ENCODE measurements around the gene ARHGAP5. TPM values are rescaled to one million over a fixed set of nuclear protein-coding genes. Genes with fewer than 3 reads are reported as not detected.

Gene ARHGAP5
- total and polyA plus RNA-seq, 2 experiments from 2014 or later = 22.1 to 72.6 TPM

DNA sequence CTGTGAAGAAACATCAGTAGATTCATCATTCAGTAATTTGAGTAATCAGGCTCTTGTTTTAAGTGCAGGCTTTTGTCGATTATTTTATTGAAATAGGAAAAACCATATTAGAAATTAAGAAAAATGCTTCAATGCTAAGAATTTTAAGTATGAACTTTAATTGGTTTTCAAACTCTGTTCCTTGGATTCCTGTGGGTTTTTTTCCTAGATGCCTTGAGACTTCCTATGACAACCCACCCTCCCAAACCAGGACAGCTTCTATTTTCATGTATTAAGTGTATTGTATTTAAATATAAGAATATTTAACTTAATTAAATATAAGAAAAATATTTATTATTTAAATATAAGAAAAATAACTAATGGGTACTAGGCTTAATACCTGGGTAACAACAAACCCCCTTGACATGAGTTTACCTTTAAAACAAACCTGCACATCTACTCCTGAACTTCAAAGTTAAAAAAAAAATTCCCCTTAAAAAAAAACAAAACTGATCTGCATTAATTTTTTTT is 3.0 kb downstream of the ARHGAP5 start:
- peaks cover 42% of the 10 kb centered on the region for H3K4me1 Mint-ChIP-seq
- Histone ChIP-seq H3K79me2 (replicated peaks; ENCODE audit: insufficient read depth) (peaks cover 74% of the 10 kb centered on the region), H3K4me3 (no peak overlapping the region), H3K4me1 (ENCODE audit: insufficient read depth) (peaks cover 33% of the 10 kb centered on the region), H4K20me1 (replicated peaks; ENCODE audit: insufficient read depth) (peaks cover 25% of the 10 kb centered on the region), H3K36me3 (ENCODE audit: insufficient read depth) (no peaks in the 10 kb centered on the region), H3K27me3 (ENCODE audit: insufficient read depth) (no peaks in the 10 kb centered on the region), H3K4me2 (0 out of 2 replicates have a peak overlapping the region, but pooled peaks have one; percentile 90), H3K27ac (ENCODE audit: low read depth) (no peak overlapping the region), H3K9me2 (ENCODE audit: insufficient read depth) (no peaks in the 10 kb centered on the region), H3F3A (replicated peaks; ENCODE audit: low read depth) (0 out of 2 replicates have a peak, but pooled peaks cover 5% of the 10 kb centered on the region), H2AFZ (no peak overlapping the region)
- TF ChIP-seq EZH2 (IDR thresholded peaks at IDR 0.05; ENCODE audit: low read depth, unreplicated experiment) (no peak), EZH2phosphoT487 (IDR thresholded peaks at IDR 0.05; ENCODE audit: unreplicated experiment) (no peak), JUNB (IDR thresholded peaks at IDR 0.05; ENCODE audit: unreplicated experiment) (no peak), STAT1 (IDR thresholded peaks at IDR 0.05; ENCODE audit: unreplicated experiment) (no peak), ZNF114 (CRISPR knock-in tag; IDR thresholded peaks at IDR 0.05) (no peak), CREB1 (CRISPR knock-in tag; IDR thresholded peaks at IDR 0.05; ENCODE audit: low read depth) (no peak)
- TF ChIP-seq, protein P1, sequence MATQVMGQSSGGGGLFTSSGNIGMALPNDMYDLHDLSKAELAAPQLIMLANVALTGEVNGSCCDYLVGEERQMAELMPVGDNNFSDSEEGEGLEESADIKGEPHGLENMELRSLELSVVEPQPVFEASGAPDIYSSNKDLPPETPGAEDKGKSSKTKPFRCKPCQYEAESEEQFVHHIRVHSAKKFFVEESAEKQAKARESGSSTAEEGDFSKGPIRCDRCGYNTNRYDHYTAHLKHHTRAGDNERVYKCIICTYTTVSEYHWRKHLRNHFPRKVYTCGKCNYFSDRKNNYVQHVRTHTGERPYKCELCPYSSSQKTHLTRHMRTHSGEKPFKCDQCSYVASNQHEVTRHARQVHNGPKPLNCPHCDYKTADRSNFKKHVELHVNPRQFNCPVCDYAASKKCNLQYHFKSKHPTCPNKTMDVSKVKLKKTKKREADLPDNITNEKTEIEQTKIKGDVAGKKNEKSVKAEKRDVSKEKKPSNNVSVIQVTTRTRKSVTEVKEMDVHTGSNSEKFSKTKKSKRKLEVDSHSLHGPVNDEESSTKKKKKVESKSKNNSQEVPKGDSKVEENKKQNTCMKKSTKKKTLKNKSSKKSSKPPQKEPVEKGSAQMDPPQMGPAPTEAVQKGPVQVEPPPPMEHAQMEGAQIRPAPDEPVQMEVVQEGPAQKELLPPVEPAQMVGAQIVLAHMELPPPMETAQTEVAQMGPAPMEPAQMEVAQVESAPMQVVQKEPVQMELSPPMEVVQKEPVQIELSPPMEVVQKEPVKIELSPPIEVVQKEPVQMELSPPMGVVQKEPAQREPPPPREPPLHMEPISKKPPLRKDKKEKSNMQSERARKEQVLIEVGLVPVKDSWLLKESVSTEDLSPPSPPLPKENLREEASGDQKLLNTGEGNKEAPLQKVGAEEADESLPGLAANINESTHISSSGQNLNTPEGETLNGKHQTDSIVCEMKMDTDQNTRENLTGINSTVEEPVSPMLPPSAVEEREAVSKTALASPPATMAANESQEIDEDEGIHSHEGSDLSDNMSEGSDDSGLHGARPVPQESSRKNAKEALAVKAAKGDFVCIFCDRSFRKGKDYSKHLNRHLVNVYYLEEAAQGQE (IDR thresholded peaks at IDR 0.05; ENCODE audit: unreplicated experiment) = no peak
- H3K36me3 Mint-ChIP-seq (ENCODE audit: low read depth) = no peaks in the 10 kb centered on the region
- no peak overlapping the region for H3K27ac Mint-ChIP-seq
- no peak overlapping the region for H3K4me3 Mint-ChIP-seq
- DNase-seq (ENCODE audit: low spot score) = no peak
- no peak for ATAC-seq
- peaks cover 4% of the 10 kb centered on the region for H3K27me3 Mint-ChIP-seq (ENCODE audit: insufficient read depth, low read depth, poor library complexity)
- H3K9me3 Mint-ChIP-seq = no peaks in the 10 kb centered on the region

DNA sequence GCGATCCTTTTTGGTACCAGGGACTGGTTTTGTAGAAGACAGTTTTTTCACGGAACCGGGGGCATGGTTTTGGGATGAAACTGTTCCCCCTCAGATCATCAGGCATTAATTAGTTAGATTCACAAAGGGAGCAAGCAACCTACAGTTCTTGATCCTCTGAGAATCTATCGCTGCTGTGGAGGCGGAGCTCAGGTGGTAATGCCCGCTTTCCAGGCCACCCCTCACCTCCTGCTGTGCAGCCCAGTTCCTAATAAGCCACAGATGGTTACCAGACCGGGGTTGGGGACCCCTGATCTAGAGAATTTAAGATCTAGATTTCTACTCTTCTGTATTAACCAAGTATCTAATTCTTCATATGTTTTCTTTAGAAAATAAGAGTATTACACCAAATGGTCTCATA is 4.8 kb downstream of the ARHGAP5 start:
- no peaks in the 10 kb centered on the region for H3F3A ChIP-seq (replicated peaks; ENCODE audit: low read depth)
- DNase-seq (ENCODE audit: low spot score) = peak; percentile 52
- peaks cover 92% of the 10 kb centered on the region for H3K79me2 ChIP-seq (replicated peaks; ENCODE audit: insufficient read depth)
- no peak overlapping the region for H2AFZ ChIP-seq
- H3K36me3 Mint-ChIP-seq (ENCODE audit: low read depth) = no peaks in the 10 kb centered on the region
- no peak overlapping the region for H3K4me2 ChIP-seq
- H3K4me3 ChIP-seq = no peak overlapping the region
- H3K9me3 Mint-ChIP-seq = no peaks in the 10 kb centered on the region
- H3K4me1 Mint-ChIP-seq = peaks cover 45% of the 10 kb centered on the region
- peaks cover 41% of the 10 kb centered on the region for H3K4me1 ChIP-seq (ENCODE audit: insufficient read depth)
- H3K27ac ChIP-seq (ENCODE audit: low read depth) = no peak overlapping the region
- H4K20me1 ChIP-seq (replicated peaks; ENCODE audit: insufficient read depth) = peaks cover 26% of the 10 kb centered on the region
- no peaks in the 10 kb centered on the region for H3K27me3 ChIP-seq (ENCODE audit: insufficient read depth)
- no peak overlapping the region for H3K4me3 Mint-ChIP-seq
- 0 out of 2 replicates have a peak overlapping the region, but pooled peaks have one; percentile 20 for H3K27ac Mint-ChIP-seq
- no peaks in the 10 kb centered on the region for H3K27me3 Mint-ChIP-seq (ENCODE audit: insufficient read depth, low read depth, poor library complexity)
- no peaks in the 10 kb centered on the region for H3K36me3 ChIP-seq (ENCODE audit: insufficient read depth)
- no peaks in the 10 kb centered on the region for H3K9me2 ChIP-seq (ENCODE audit: insufficient read depth)
- ATAC-seq = peak; percentile 12; the same call in 2 of the 3 replicates
- TF ChIP-seq, protein P2, sequence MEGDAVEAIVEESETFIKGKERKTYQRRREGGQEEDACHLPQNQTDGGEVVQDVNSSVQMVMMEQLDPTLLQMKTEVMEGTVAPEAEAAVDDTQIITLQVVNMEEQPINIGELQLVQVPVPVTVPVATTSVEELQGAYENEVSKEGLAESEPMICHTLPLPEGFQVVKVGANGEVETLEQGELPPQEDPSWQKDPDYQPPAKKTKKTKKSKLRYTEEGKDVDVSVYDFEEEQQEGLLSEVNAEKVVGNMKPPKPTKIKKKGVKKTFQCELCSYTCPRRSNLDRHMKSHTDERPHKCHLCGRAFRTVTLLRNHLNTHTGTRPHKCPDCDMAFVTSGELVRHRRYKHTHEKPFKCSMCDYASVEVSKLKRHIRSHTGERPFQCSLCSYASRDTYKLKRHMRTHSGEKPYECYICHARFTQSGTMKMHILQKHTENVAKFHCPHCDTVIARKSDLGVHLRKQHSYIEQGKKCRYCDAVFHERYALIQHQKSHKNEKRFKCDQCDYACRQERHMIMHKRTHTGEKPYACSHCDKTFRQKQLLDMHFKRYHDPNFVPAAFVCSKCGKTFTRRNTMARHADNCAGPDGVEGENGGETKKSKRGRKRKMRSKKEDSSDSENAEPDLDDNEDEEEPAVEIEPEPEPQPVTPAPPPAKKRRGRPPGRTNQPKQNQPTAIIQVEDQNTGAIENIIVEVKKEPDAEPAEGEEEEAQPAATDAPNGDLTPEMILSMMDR (conservative IDR thresholded peaks at IDR 0.05; ENCODE audit: low read depth in 2 of 2) = no peak
- TF ChIP-seq, protein P3, sequence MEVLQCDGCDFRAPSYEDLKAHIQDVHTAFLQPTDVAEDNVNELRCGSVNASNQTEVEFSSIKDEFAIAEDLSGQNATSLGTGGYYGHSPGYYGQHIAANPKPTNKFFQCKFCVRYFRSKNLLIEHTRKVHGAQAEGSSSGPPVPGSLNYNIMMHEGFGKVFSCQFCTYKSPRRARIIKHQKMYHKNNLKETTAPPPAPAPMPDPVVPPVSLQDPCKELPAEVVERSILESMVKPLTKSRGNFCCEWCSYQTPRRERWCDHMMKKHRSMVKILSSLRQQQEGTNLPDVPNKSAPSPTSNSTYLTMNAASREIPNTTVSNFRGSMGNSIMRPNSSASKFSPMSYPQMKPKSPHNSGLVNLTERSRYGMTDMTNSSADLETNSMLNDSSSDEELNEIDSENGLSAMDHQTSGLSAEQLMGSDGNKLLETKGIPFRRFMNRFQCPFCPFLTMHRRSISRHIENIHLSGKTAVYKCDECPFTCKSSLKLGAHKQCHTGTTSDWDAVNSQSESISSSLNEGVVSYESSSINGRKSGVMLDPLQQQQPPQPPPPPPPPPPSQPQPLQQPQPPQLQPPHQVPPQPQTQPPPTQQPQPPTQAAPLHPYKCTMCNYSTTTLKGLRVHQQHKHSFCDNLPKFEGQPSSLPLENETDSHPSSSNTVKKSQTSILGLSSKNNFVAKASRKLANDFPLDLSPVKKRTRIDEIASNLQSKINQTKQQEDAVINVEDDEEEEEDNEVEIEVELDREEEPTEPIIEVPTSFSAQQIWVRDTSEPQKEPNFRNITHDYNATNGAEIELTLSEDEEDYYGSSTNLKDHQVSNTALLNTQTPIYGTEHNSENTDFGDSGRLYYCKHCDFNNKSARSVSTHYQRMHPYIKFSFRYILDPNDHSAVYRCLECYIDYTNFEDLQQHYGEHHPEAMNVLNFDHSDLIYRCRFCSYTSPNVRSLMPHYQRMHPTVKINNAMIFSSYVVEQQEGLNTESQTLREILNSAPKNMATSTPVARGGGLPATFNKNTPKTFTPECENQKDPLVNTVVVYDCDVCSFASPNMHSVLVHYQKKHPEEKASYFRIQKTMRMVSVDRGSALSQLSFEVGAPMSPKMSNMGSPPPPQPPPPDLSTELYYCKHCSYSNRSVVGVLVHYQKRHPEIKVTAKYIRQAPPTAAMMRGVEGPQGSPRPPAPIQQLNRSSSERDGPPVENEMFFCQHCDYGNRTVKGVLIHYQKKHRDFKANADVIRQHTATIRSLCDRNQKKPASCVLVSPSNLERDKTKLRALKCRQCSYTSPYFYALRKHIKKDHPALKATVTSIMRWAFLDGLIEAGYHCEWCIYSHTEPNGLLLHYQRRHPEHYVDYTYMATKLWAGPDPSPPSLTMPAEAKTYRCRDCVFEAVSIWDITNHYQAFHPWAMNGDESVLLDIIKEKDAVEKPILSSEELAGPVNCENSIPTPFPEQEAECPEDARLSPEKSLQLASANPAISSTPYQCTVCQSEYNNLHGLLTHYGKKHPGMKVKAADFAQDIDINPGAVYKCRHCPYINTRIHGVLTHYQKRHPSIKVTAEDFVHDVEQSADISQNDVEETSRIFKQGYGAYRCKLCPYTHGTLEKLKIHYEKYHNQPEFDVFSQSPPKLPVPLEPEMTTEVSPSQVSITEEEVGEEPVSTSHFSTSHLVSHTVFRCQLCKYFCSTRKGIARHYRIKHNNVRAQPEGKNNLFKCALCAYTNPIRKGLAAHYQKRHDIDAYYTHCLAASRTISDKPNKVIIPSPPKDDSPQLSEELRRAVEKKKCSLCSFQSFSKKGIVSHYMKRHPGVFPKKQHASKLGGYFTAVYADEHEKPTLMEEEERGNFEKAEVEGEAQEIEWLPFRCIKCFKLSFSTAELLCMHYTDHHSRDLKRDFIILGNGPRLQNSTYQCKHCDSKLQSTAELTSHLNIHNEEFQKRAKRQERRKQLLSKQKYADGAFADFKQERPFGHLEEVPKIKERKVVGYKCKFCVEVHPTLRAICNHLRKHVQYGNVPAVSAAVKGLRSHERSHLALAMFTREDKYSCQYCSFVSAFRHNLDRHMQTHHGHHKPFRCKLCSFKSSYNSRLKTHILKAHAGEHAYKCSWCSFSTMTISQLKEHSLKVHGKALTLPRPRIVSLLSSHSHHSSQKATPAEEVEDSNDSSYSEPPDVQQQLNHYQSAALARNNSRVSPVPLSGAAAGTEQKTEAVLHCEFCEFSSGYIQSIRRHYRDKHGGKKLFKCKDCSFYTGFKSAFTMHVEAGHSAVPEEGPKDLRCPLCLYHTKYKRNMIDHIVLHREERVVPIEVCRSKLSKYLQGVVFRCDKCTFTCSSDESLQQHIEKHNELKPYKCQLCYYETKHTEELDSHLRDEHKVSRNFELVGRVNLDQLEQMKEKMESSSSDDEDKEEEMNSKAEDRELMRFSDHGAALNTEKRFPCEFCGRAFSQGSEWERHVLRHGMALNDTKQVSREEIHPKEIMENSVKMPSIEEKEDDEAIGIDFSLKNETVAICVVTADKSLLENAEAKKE (CRISPR knock-in tag; IDR thresholded peaks at IDR 0.05) = no peak
